HG03025 (cell line): Measurements from ENCODE around the gene ZXDC.

Source experiments
- ATAC-seq: cut with Tn5 transposase; IDR thresholded peaks from one replicate; pipeline ENCODE4 v1.9.1; 2021; ENCODE audit warnings: mild to moderate bottlenecking, moderate library complexity; ENCODE audit not compliant: unreplicated experiment, low FRiP score

The ZXDC gene

GRCh38 chr3:126399756-126400155 lies 75.9 kb downstream of the ZXDC start:
- no peak for ATAC-seq

DNA sequence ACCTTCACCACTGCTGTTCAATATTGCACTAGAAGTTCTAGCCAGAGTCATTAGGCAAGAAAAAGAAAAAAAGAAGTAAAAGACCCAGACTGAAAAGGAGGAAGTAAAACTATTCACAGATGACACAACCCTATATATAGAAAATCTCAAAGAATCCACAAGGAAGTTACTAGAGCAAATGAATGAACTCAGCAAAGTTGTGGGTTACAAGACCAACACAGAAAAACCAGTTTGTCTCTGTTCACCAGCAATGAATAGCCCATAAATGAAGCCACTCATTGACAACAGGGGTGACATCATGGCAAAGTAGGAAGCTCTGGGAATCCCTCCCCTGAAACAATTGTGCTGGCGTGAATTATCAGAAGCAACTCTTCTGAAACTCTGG lies 76.3 kb downstream of the ZXDC start:
- no peak for ATAC-seq

- ATAC-seq = no peak
Measured at GRCh38 chr3:126398423-126399350, 77.0 kb downstream of the ZXDC start.

- ATAC-seq = no peak
Measured at GRCh38 chr3:126397610-126398422, 77.9 kb downstream of the ZXDC start.

DNA sequence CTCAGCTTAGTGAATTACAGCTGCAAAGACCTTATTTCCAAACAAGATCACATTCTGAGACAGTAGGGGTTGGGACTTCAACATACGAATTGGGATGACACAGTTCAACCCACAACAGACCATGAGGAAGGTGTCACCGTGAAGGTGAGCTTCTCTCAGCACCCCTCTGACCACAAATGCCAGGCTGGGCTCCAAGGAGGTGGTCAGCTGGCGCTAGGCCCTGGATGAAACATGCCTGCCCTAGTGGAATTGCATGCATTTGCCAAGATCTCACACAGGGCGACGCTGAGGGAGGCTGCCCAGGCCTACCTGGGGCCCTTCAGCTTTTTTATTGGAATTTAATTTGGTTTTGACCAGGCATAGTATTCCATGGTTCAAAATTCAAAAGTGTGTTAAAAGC lies 79.2 kb downstream of the ZXDC start:
- ATAC-seq = no peak

GRCh38 chr3:126395846-126396513 lies 79.7 kb downstream of the ZXDC start:
- ATAC-seq = no peak

- ATAC-seq = no peak
Measured at GRCh38 chr3:126394977-126395321, 80.7 kb downstream of the ZXDC start.

DNA sequence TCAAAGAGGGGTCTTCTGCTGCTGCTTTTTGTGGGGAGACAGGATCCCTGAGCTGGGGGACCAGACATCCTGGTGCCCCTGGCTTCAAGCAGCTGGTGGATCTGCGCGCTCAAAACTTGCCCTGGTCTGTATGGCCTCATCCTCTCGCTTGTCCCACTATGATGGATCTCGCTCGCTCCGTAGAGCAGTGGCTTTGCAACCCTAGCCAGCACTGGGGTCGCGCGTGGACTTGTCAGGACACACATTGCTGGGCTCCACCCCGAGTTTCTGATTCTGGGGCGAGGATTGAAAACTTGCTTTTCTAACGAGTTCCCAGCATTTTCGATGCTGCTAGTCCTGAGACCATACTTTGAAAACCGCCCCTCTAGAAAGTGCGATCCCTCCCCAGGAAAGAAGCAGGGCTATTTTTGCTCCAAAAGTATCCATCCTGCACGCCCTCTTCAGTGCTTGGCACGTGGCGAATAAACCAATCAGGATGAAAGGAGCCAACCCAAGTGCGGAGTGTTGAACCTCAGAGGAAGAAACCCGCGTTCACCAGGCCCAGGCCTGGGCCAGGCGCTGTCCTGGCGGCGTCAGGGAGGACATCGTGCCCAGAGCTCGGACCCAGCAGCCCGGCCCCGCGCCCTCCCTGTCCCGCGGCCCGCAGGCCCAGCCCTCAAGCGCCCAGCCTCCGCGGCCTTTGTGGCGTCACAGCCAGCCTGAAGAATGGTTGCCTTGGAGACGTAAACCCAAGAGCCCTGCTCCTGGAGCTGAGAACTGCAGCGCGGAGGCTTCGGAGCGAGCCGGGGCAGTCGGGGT lies 81.3 kb downstream of the ZXDC start, which contains the start of gene CFAP100:
Gene CFAP100, plus strand, starts transcription at position 731 of the 798 bp plus-strand sequence. CDS start 1,092 bp downstream, outside the sequence.
- no peak for ATAC-seq

DNA sequence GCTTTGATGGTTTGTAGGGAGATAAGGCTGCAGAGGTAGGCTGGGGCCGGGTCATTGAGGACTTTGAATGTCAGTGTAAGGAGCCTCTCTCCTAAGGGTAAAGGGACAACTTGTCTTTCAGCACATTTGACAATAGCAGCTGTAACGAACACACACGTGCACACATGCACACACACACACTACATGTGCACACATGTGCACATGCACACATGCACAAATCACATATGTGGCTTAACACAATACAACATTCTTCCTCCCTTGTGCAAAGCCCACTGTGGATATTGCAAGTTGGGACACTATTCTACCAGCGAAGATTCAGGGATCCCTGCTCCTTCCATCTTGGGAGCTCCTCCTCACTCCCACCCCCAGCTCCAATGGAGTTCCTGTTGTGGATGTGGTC lies 82.1 kb downstream of the ZXDC start:
- no peak for ATAC-seq

GRCh38 chr3:126392246-126392645 lies 83.4 kb downstream of the ZXDC start:
- no peak for ATAC-seq

DNA sequence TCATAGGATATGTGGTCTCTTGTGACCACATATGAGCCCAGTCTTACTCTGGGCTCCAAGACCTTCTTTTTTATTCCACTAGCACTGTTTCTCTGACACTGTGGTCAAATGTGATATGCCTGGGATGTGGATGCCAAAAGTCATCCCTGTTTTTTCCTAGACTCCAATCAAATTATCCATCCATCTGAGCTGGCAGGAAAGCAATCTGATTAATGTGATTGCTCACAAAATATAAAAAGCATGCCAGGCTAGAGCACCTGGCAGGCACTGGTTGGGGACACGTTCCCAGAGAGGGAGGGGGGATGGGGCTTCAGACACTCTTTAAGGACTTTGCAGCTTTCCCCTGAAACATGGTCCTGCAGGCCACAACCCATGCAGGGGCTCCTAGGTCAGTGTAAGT lies 84.1 kb downstream of the ZXDC start:
- ATAC-seq = no peak

- no peak for ATAC-seq
Measured at GRCh38 chr3:126390751-126391150, 84.9 kb downstream of the ZXDC start.

DNA sequence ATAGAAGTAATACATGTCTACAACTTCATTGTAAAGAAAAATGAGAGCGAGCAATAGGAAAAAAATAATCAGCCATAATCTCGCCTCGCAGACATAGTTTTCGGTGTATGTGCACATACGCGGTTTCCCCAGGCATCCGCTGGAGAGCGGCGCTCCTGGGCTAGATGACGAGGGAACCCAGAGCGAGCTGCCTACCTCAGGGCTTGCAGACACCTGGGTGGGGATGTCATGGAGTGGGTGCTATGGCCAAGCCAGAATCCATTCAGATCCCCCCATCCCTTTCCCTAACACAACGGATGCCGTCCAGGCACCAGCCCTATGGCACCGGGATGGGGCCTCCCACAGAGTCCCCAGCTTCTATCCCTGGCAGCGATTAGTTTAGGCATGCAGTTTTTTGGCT lies 85.5 kb downstream of the ZXDC start:
- no peak for ATAC-seq

DNA sequence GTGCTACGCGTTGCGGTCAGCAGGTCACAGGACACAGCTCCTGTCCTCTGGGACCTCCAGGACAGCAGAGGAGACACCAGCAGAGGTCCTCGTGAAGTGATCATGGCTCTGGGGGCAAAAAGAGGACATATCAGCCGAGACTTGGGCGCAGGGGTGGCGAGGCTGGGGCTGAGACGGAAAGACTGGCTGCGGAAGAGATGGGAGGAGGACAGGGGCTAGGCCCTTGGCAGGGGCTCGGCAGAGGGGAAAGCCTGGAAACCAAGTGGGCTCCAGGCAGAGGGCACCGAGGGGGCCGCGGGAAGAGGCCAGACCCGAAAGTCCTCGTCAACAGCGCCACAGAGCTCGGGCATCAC lies 85.9 kb downstream of the ZXDC start:
- no peak for ATAC-seq

DNA sequence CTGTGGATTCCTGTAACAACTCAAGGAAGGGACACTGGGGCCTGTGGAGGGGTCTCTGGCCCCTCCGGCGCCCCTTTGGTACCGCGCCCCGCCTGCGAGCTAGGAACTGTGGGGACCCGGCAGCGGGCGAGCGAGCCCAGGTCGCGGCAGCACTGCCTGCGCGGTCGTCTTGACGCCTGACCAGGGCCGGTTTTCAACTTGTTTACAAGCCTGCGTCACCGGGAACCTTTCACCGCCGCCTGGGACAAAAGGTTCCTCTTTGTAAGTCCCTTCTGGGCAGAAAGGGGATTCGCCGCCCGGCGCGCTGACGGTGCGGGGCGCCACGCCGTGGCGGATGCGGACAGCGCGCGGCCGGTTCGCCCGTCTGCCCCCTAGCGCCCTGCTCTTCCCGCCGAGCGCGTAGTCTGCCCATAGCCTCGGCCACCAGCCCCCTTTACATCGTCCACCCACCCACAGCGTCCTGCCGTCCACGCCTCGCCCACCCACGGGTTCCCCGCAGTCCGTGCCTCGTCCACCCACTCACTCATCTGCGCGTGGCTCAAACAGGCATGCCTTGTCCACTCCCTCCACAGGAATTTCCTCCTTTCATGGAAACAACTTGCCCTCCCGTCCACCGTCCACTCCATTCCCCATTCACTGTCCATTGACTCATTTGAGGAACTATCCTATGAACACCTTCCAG lies 86.4 kb downstream of the ZXDC start:
- ATAC-seq = no peak
